Erythroblast (primary cell): ENCODE measurements around the gene HNF4A.

Experiments used
- GATA1 ChIP-seq: IDR thresholded peaks from 2 replicates; pipeline ENCODE4 v1.6.1; 2011; ENCODE audit warnings: low read depth, mild to moderate bottlenecking, control low read depth, low read length, moderate library complexity
- POLR2A ChIP-seq: IDR thresholded peaks from 2 replicates; pipeline ENCODE4 v1.6.1; 2011; ENCODE audit warnings: mild to moderate bottlenecking, low read length

GRCh38 chr20:44314870-44315269 lies 40.6 kb upstream of the HNF4A start:
- TF ChIP-seq POLR2A (no peak), GATA1 (no peak)
